ENCODE measurements around the gene SLC46A3. TPM values are rescaled to one million over a fixed set of nuclear protein-coding genes. Genes with fewer than 3 reads are reported as not detected.

The SLC46A3 gene
- total and polyA plus RNA-seq, 10 of the 15 experiments (the other 5 are each of a cell fraction or from before 2014, with no cell fraction given), result 2.9 to 15.6 (median 9.4) TPM

GRCh38 chr13:28751175-28751960 is 32.6 kb upstream of the SLC46A3 start:
- Histone ChIP-seq H2AFZ (ENCODE audit: control insufficient read depth, low read depth, low read length) (no peak overlapping the region), H3K4me2 (ENCODE audit: control insufficient read depth, insufficient read depth) (no peak overlapping the region), H4K20me1 (ENCODE audit: control insufficient read depth, insufficient read depth) (no peaks in the 10 kb centered on the region), H3K4me3 (no peak overlapping the region), H3K4me1 (ENCODE audit: control insufficient read depth, insufficient read depth, low read length) (no peaks in the 10 kb centered on the region), H3K27me3 (replicated peaks in 1 of 2; ENCODE audit: control insufficient read depth in 2 of 2, insufficient read depth in 2 of 2, low read length in 1 of 2) (no peaks in the 10 kb centered on the region), H3K36me3 (ENCODE audit: control insufficient read depth in 2 of 2, insufficient read depth in 2 of 2, low read length in 1 of 2) (no peaks in the 10 kb centered on the region), H3K27ac (ENCODE audit: control insufficient read depth, insufficient read depth) (no peak overlapping the region), H3K9me3 (replicated peaks; ENCODE audit: control insufficient read depth, insufficient read depth, low read length) (no peaks in the 10 kb centered on the region), H3K79me2 (ENCODE audit: control insufficient read depth, insufficient read depth, low read length) (no peaks in the 10 kb centered on the region), H3K9ac (ENCODE audit: control insufficient read depth, insufficient read depth, low read length) (no peak overlapping the region)
- intact Hi-C loops (cut with micrococcal nuclease; ENCODE audit: unreplicated experiment), result no loop called here
- 46% methylated on average over 6 of the region's 7 CpGs for WGBS (ENCODE audit: insufficient coverage, insufficient replicate concordance, low lambda C conversion rate, missing lambda C conversion rate)
- ChIA-PET CTCF (no interaction called here), SMC1A (ENCODE audit: uncharacterized antibody, unreplicated experiment) (interaction anchor here (1.5 kb wide), 1 partner anchor 44 kb away, joined by 4 read pairs; no protein-coding TSS in a partner anchor), RAD21 (ENCODE audit: unreplicated experiment) (no interaction called here), POLR2A (no interaction called here)
- TF ChIP-seq PBX3 (IDR thresholded peaks at IDR 0.05; ENCODE audit: insufficient replicate concordance, low read depth, low read length) (no peak), NFIC (IDR thresholded peaks at IDR 0.05; ENCODE audit: low read depth, low read length) (peak; percentile 28; the same call in 1 of the 2 replicates), ETV6 (conservative IDR thresholded peaks at IDR 0.05 in 1 of 2, IDR thresholded peaks at IDR 0.05 in 1 of 2; ENCODE audit: borderline replicate concordance in 1 of 2, low read depth in 1 of 2) (peak in 1 of 2 experiments; percentile 63; a peak in 2 of 4 replicates), JUNB (IDR thresholded peaks at IDR 0.05) (peak; percentile 29; the same call in 1 of the 2 replicates)
- in situ Hi-C loops (cut with MboI), result no loop called here
- DNase-seq (ENCODE audit: low read depth, low spot score) (no peak), ATAC-seq (no peak; the same call in none of the 3 replicates), FAIRE-seq (no peak)
- BruUV-seq (replicated peaks), result no TSS peak

Measured in GM12878 (cell line).